Measurements from ENCODE around the gene PDS5A.
"Not testable (repeated sequence)": the region's sequence is repeated elsewhere in the genome, so short reads cannot be mapped to it uniquely, and the experiment has no call there.

The PDS5A gene

DNA sequence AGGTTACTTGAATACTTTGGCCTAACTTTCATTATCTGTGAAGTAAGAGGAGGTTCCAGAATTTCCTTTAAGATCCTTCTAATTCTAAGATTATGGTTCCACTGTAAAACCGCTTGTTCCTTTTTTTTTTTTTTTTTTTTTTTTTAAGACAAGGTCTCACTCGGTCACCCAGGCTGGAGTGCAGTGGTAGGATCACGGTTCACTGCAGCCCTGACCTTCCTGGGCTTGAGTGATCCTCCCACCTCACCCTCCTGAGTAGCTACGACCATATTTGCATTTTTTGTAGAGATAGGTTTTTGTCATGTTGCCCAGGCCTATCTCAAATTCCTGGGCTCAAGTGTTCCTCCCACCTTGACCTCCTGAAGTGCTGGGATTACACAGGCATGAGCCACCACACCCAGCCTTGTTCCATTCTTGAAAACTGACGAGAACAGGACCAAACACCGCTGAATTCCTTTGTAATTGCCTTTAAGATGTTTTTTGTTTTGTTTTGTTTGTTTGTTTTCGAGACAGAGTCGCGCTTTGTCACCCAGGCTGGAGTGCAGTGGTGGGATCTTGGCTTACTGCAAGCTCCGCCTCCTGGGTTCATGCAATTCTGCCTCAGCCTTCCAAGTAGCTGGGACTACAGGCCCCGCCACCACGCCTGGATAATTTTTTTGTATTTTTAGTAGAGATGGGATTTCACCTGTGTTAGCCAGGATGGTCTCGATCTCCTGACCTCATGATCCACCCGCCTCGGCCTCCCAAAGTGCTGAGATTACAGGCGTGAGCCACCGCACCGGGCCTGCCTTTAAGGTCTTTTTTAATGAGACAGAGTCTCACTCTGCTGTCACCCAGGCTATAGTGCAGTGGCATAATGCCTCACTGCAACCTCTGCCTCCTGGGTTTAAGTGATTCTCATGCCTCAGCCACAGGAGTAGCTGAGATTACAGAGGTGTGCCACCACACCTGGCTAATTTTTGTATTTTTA, 6.8 kb downstream of the PDS5A start:
- no peak for DNase-seq (ENCODE audit: low spot score)

DNA sequence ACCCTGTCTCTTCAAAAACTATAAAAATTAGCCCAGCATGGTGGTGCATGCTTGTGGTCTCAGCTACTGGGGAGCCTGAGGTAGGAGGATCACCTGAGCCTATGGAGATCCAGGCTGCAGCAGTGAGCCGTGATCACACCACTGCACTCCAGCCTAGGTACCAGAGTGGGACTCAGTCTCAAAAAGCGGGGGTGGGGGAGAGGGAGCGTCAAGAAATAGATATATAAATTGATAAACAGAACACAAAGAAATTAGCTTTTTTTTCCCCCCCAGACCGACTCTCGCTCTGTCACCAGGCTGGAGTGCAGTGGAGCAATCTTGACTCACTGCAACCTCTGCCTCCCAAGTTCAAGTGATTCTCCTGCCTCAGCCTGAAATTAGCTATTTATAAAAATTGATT, 14.1 kb downstream of the PDS5A start:
- DNase-seq (ENCODE audit: low spot score) = no peak

DNA sequence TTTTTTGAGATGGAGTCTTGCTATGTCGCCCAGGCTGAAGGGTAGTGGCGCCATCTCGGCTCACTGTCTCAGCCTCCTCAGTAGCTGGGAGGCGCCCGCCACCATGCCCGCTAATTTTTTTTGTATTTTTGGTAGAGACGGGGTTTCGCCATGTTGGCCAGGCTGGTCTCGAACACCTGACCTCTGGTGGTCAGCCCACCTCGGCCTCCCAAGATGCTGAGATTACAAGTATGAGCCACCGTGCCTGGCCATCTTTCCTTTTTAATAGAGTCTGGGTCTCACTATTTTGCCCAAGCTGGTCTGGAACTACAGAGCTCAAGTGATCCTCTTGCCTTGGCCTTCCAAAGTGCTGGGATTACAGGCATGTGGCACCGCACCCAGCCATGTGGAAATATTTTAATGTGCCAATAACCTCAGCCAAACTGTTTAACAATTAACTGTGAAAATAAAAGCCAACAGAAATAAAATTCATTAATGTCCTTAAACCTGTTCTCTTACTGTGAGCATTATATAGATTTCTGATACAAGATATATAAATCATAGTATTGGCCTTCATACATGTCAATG, 16.3 kb downstream of the PDS5A start:
- no peak for DNase-seq (ENCODE audit: low spot score)

DNA sequence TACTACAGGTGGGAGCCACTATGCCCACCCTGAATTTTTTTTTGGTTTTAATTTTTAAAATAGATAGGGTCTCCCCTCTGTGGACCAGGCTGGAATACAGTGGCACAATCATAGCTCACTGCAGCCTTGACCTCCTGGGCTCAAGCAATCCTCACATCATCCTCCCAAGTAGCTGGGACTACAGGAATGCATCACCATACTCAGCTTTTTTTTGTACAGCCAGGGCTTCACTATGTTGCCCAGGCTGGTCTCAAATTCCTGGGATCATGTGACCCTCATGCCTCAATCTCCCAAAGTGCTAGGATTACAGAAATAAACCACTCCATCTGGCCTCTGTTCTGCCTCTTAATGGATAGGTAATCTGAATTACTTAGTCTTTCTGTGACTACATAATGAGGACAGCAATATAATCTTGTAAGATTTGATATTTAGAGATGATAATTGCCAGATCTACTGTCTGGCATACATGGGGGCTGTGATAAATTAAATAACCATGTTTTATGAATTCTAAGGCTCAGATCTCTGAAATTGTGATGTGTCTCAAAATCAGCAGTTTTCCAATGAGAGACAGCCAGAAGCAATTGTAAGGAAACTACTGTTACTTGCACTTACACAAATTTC, 26.7 kb downstream of the PDS5A start:
- DNase-seq (ENCODE audit: low spot score) = no peak

DNA sequence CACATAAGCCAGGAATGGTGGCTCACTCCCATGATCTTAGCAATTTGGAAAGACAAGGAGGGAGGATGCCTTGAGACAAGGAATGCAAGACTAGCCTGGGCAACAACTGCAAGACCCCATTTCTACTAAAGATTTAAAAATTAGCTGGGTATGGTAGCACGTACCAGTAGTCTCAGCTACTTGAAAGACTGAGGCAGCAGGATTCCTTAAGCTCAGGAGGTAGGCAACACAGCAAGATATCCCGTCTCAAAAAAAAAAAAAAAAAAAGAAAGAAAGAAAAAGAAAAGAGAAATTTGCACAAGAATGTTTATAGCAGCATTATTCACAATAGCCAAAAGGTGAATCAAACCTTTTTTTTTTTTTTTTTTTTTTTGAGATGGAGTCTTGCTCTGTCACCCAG, 29.7 kb downstream of the PDS5A start:
- no peak for DNase-seq (ENCODE audit: low spot score)

DNA sequence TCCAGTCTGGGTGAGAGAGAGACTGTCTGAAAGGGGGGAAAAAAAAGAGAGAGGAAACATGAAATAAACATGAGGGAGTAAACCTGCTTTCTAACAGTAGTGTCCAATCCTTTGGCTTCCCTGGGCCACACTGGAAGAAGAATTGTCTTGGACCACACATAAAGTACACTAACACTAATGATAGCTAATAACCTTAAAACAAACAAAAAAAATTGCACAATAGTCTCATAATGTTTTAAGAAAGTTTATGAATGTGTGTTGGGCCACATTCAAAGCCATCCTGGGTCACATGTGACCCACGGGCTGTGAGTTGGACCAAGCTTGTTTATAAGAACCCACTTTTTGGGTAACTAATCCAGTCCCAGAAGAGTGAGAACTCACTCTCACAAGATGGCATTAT, 30.3 kb downstream of the PDS5A start:
- DNase-seq (ENCODE audit: low spot score) = no peak

DNA sequence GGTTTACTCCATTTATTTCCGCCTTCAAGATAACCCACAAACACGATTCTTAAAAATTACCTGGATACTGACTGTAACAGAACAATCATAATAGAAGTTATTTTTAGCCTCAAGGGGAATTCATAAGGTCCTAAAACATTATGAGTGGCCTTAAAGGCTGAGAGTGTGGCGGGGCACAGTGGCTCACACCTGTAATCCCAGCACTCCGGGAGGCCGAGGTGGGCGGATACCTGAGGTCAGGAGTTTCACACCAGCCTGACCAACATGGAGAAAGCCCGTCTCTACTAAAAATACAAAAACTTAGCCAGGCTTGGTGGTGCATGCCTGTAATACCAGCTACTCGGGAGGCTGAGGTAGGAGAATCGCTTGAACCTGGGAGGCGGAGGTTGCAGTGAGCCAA, 33.5 kb downstream of the PDS5A start:
- not testable (repeated sequence) for DNase-seq (ENCODE audit: low spot score)

DNA sequence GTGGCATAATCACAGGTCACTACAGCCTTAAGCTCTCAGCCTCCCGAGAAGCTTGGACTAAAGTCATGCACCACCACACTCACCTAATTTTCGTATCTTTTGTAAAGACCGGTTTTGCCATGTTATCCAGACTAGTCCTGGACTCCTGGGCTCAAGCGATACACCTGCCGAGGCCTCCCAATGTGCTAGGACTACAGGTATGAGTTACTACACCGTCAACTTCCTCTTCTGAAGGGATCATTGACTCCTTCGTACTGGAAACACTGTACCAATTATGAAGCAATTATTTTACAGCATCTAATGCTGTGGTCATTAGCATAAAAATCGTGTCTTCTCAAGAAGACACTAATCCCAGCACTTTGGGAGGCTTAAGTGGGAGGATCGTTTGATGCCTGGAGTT, 35.2 kb downstream of the PDS5A start:
- no peak for DNase-seq (ENCODE audit: low spot score)

DNA sequence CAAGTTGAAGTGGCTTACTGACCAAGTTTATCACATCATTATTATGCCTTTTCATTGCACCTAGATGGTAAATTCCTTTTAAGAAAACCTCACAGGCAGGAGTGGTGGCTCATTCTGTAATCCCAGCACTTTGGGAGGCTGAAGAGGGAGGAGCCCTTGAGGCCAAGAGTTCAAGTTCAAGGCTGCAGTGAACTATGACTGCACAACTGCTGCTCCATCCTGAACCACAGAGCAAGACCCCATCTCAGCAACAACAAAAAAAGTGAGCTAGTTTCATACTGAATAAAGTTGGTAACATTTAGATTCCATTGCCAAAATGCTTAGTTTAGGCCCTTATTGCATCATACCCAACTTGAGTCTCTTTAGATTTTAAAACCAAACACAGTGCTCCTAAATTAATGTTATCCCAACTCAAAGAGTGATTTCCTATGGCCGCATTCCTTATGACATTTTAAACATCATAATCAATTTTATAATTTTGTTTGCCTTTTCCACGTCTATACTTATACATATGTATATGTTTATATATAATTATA, 36.0 kb downstream of the PDS5A start:
- no peak for DNase-seq (ENCODE audit: low spot score)

DNA sequence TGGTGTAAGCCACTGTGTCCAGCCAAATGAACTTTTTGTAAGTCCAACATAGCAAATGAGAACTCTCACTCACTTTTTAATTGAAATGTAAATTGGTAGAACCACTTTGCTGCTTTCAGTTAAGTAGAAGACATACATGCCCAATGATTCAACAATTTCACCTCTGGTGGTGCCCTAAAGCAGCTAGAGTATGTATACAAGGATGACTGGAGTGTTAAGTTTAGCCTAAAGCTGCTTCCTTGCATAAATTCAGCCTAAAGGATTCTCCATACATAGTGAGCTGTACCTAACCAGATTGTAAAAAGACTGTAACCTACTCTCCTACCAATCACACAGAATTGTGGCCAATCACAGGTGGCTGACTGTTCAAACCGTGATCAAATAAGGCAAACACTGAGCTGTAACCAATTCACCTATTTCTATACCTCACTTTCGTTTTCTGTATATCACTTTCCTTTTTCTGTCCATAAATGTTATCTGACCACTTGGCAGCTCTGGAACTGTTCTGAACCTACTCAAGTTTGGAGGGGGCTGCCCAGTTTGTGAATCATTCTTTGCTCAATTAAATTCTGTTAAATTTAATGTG, 39.9 kb downstream of the PDS5A start:
- DNase-seq (ENCODE audit: low spot score) = no peak

DNA sequence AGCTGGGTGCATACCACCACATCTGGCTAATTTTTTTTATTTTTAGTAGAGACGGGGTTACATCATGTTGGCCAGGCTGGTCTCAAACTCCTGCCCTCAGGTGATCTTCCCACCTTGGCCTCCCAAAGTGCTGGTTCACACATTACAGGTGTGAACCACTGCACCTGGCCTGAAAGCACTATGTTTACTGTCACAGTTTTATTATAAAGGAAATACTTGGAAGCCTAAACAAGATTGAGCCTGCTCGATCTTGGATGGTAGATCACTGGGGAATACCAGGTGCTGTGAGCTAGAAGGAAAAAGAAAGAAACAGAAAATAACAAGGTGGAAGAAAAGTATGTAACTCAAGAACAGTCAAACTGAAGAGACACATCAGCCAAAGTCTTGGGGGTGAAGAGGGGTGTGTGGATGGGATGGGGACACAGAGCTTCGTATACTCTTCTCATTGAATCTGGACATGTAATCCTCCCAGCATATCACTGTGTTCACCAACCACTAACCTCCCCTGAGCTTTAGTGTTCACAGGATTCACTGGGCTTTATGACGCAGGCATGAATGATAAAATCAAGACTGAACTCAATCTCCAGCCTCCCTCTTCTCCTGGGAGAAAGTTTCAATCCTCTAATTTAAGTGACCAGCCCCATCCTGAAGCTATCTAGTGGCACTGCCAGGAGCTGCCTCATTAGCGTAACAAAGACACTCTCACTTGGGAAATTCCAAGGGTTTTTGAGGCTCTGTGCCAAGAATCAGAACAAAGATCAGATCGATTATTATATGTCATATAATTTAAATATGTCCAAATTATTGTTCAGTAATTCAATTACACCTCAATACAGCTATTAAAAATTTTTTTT, 40.9 kb downstream of the PDS5A start:
- DNase-seq (ENCODE audit: low spot score) = no peak

DNA sequence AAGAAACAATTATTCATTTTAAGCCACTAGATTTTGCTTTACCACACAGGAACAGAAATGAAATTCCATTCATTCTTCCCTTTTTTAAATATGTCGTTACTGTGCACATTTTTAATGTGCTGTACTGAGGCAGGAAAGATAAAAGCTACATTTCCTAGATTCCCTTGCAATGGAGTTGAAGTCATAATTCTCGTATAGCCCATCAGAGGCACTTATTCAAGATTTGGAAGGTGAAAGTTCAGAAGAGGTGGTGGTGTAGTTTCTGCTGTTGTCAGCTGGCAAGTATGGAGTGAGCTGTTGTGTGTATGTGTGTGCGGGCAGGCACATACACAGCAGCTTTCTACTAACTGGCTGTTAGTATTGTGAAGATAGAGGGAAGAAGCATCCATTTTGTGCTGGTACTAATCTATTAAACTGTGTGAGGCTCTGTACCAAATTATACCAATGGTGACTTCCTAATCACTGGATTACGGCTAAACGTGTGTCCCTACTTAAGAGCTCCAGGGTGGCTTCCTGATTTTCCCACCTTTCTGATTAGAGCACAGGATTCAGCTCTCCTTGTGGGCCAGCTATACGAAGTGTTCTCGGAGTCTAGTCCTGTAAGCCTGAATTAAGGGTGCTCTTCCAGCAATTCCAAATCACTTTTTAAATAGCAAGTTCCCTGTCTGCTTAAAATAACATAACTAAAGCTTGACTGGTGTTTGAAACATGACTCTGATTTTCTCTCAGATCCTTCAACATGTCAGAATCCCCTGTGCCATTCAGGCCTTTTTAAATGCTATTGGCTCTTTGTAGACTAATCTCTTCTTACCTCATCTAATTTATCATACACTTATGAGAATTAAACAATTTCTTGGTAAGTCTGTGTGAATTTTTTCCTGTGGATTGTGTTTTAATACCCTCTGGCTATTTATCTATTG, 43.8 kb downstream of the PDS5A start:
- peak; percentile 21 for DNase-seq (ENCODE audit: low spot score)

DNA sequence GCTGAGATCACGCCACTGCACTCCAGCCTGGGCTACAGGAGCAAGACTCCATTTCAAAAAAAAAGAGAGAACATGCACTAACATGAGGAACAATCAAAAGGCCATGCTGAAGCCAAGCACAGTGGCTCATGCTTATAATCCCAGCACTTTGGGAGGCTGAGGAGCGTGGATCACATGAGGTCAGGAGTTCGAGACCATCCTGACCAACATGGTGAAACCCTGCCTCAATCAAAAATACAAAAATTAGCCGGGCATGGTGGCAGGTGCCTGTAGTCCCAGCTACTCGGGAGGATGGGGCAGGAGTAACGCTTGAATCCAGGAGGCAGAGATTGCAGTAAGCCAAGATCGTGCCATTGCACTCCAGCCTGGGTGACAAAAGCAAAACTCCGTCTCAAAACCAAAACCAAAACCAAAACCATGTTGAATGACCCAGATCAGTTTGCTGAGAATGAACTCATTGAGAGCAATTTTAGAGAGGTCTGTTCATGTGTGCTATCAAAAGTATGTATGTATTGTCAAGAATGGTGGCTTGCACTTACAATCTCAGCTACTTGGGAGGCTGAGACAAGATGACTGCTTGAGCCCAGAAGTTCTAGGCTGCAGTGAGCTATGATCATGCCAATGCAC, 44.8 kb downstream of the PDS5A start:
- DNase-seq (ENCODE audit: low spot score) = no peak

DNA sequence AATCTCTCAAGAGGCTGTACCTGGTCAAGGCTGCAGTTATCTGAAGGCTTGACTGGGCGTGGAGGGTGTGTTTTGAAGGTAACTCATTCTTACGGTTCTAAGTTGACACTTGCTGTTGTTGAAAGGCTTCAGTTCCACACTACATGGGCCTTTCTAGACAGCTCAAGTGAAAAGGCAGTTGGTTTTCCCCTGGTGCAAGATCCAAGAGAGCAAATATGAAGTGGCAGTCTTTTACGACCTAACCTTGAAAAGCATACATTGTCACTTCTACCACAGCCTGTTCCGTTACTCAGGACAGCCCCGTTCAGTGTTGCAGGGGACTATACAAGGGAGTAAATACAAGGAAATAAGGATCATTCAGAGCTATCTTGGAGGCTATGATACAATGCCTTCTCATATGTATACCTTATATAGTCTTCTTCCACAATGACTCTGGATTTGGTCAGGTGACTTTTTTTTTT, 46.2 kb downstream of the PDS5A start:
- DNase-seq (ENCODE audit: low spot score) = no peak

DNA sequence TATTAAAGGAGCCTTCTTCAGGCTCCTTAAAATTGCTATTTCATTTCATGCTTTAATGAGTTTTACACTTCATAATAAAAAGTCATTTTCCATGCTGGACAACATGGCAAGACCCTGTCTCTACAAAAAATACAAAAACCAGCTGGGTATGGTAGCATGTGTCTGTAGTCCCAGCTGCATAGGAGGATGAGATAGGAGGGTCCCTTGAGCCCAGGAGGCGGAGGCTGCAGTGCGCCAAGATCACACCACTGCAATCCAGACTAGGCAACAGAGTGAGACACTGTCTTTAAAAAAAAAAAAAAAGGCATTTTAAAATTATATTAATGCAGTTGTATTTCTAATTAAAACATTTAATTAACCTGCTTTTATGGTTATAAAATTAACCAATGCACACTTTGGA, 49.2 kb downstream of the PDS5A start:
- DNase-seq (ENCODE audit: low spot score) = no peak

DNA sequence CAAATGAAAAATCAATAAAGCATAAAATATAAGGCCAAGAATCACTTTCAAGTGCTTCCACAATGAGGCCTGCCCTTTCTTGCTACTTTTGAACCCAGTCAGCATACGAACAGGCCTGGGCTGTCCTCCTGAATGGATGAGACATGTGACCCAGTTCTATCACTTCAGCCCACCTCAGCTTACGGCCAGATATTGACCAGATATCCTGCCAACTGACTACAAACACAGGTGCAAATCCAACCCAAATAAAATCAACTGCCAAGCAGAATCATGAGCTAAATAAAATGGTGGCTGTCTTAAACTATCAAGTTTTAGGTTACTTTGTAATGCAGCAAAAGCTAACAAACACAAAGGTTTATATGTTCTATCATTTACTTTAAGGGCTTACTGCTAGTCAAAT, 53.7 kb downstream of the PDS5A start:
- no peak for DNase-seq (ENCODE audit: low spot score)

DNA sequence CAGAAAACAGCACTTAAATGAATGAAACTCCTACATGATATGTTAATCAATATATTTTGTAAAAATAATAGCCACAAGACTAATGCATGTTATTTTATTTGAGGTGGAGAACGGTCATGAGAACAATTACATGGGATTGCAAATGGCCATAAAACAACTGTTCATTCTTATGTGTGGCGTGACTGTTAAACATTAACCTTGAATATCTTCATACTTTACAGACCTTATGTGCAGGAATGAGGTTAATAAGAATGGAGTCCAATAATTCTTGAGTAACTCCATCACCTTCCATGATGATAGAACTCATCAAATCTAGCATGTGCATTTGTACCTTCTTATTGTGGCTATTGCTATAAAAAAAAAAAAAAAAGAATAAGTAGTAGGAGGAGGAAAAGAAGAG, 55.3 kb downstream of the PDS5A start:
- no peak for DNase-seq (ENCODE audit: low spot score)

DNA sequence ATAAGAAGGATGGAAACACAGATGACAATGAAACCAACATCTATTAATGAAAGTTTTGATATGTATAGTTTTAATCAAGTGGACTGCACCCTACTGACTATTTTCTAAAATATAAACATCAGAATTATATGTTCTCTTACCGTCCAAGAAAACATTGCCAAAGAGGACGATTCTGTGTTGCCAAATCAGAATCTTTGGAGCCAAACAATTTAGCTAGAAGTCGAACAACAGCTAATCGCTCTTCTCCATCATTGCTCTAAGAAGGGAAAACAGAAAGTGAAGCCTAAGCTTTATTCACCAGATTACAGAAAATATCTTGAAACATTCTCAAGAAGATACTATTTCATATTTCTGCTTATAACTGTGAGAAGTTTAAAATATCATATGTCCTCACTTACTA, 64.2 kb downstream of the PDS5A start:
- DNase-seq (ENCODE audit: low spot score) = no peak

DNA sequence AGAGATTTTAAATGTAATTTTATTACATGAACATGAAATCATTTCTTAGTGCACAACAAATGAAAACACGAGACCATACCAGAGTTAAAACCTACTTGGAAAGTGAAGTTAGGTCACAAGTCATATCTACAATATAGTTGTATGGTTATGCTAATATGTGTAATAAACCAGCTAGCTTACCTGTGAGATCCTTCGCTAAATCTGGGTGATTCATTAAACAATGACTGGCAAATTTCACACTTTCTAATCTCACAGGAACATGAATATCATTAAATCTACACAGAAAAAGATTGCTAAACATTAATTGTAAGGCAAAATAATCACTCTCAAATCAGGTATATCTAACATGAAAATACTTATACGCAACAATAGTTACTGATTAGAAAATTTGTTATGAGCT, 67.6 kb downstream of the PDS5A start:
- no peak for DNase-seq (ENCODE audit: low spot score)

DNA sequence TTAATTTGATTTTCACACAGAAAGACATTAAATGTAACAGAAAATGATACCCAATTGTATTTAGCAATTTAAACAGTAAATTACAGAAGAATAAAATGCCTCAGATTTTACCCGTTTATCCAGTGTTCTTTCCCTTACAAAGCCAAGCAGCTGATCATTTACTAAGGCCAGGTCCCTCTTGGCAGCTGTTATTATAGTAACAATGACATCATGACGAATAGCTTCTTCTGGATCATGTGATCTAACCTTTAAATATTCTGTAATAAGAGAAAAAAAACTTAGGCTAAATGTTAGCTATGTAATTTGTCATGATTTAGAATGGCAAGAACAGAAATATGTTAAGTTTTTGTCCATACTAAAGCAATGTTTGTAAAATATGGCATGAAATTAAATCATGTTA, 69.4 kb downstream of the PDS5A start:
- DNase-seq (ENCODE audit: low spot score) = peak; percentile 5
